T-helper 1 cell treated with Interleukin-12 subunit alpha and Interleukin-12 subunit beta and Interleukin-4 antibody, amounts not matched to agents 30 μg/mL and 1 μg/mL, for 36 hours (primary cell): ENCODE results near the gene FGD2.
A peak's percentile ranks its signal among the peaks of the same experiment; 100 is the strongest.

Experiments used
- H3K27ac Mint-ChIP-seq: one replicate; pipeline ENCODE4 v1.8.0; 2021; ENCODE audit warnings: mild to moderate bottlenecking, mixed read lengths
- H3K27me3 Mint-ChIP-seq: one replicate; pipeline ENCODE4 v1.8.0; 2021; ENCODE audit warnings: low read depth, mixed read lengths
- H3K36me3 Mint-ChIP-seq: one replicate; pipeline ENCODE4 v1.8.0; 2021; ENCODE audit warnings: low read depth, mixed read lengths
- H3K4me1 Mint-ChIP-seq: one replicate; pipeline ENCODE4 v1.8.0; 2021; ENCODE audit warnings: low read depth, mixed read lengths
- H3K4me3 Mint-ChIP-seq: one replicate; pipeline ENCODE4 v1.8.0; 2021; ENCODE audit warnings: mild to moderate bottlenecking, moderate library complexity, mixed read lengths
- H3K9me3 Mint-ChIP-seq: one replicate; pipeline ENCODE4 v1.8.0; 2021; ENCODE audit warnings: mixed read lengths

Gene FGD2

GRCh38 chr6:37013516-37014491 is 8.3 kb downstream of the FGD2 start:
- H3K36me3 Mint-ChIP-seq, result no peaks in the 10 kb centered on the region
- no peaks in the 10 kb centered on the region for H3K9me3 Mint-ChIP-seq
- H3K4me1 Mint-ChIP-seq, result peaks cover 11% of the 10 kb centered on the region
- no peaks in the 10 kb centered on the region for H3K27me3 Mint-ChIP-seq
- H3K27ac Mint-ChIP-seq, result peak overlapping the region; percentile 26
- no peak overlapping the region for H3K4me3 Mint-ChIP-seq

GRCh38 chr6:37014667-37015066 is 9.2 kb downstream of the FGD2 start:
- Mint-ChIP-seq H3K27me3 (no peaks in the 10 kb centered on the region), H3K4me3 (no peak overlapping the region), H3K36me3 (no peaks in the 10 kb centered on the region), H3K9me3 (no peaks in the 10 kb centered on the region), H3K4me1 (peaks cover 20% of the 10 kb centered on the region), H3K27ac (no peak overlapping the region)

- no peak overlapping the region for H3K27ac Mint-ChIP-seq
- H3K27me3 Mint-ChIP-seq, result no peaks in the 10 kb centered on the region
- H3K9me3 Mint-ChIP-seq, result no peaks in the 10 kb centered on the region
- H3K4me1 Mint-ChIP-seq, result peaks cover 24% of the 10 kb centered on the region
- no peaks in the 10 kb centered on the region for H3K36me3 Mint-ChIP-seq
- H3K4me3 Mint-ChIP-seq, result no peak overlapping the region
Observed at GRCh38 chr6:37015532-37015931, 10.1 kb downstream of the FGD2 start.

- Mint-ChIP-seq H3K27me3 (no peaks in the 10 kb centered on the region), H3K4me3 (no peak overlapping the region), H3K9me3 (no peaks in the 10 kb centered on the region), H3K36me3 (no peaks in the 10 kb centered on the region), H3K27ac (no peak overlapping the region), H3K4me1 (peaks cover 36% of the 10 kb centered on the region)
Observed at GRCh38 chr6:37016995-37017394, 11.5 kb downstream of the FGD2 start.

GRCh38 chr6:37017606-37018197 is 12.2 kb downstream of the FGD2 start:
- Mint-ChIP-seq H3K4me3 (peak overlapping the region; percentile 54), H3K36me3 (no peaks in the 10 kb centered on the region), H3K27ac (peak overlapping the region; percentile 67), H3K4me1 (peaks cover 42% of the 10 kb centered on the region), H3K9me3 (no peaks in the 10 kb centered on the region), H3K27me3 (no peaks in the 10 kb centered on the region)

- Mint-ChIP-seq H3K36me3 (peaks cover 2% of the 10 kb centered on the region), H3K4me1 (peaks cover 49% of the 10 kb centered on the region), H3K27me3 (no peaks in the 10 kb centered on the region), H3K27ac (peak overlapping the region; percentile 78), H3K9me3 (no peaks in the 10 kb centered on the region), H3K4me3 (peak overlapping the region; percentile 54)
Observed at GRCh38 chr6:37018198-37019064, 13.0 kb downstream of the FGD2 start.

- H3K27ac Mint-ChIP-seq, result peak overlapping the region; percentile 78
Observed at GRCh38 chr6:37019065-37019450, 13.6 kb downstream of the FGD2 start.

GRCh38 chr6:37020381-37020780 is 14.9 kb downstream of the FGD2 start:
- H3K9me3 Mint-ChIP-seq, result no peaks in the 10 kb centered on the region
- H3K4me3 Mint-ChIP-seq, result no peak overlapping the region
- H3K27me3 Mint-ChIP-seq, result no peaks in the 10 kb centered on the region
- no peak overlapping the region for H3K27ac Mint-ChIP-seq
- H3K4me1 Mint-ChIP-seq, result peaks cover 61% of the 10 kb centered on the region
- H3K36me3 Mint-ChIP-seq, result peaks cover 2% of the 10 kb centered on the region

More at GRCh38 chr6:37019065-37019450, 13.6 kb downstream of the FGD2 start:
- Mint-ChIP-seq H3K27me3 (no peaks in the 10 kb centered on the region), H3K36me3 (peaks cover 2% of the 10 kb centered on the region), H3K9me3 (no peaks in the 10 kb centered on the region), H3K4me1 (peaks cover 55% of the 10 kb centered on the region), H3K4me3 (no peak overlapping the region)

GRCh38 chr6:37020812-37021211 is 15.4 kb downstream of the FGD2 start:
- Mint-ChIP-seq H3K4me3 (no peak overlapping the region), H3K4me1 (peaks cover 65% of the 10 kb centered on the region), H3K36me3 (peaks cover 2% of the 10 kb centered on the region), H3K9me3 (no peaks in the 10 kb centered on the region), H3K27me3 (no peaks in the 10 kb centered on the region), H3K27ac (peak overlapping the region; percentile 16)

GRCh38 chr6:37021356-37022129 is 16.1 kb downstream of the FGD2 start:
- Mint-ChIP-seq H3K27ac (peak overlapping the region; percentile 86), H3K36me3 (peaks cover 2% of the 10 kb centered on the region), H3K4me3 (no peak overlapping the region), H3K4me1 (peaks cover 69% of the 10 kb centered on the region), H3K27me3 (no peaks in the 10 kb centered on the region), H3K9me3 (no peaks in the 10 kb centered on the region)

GRCh38 chr6:37022135-37022863 is 16.8 kb downstream of the FGD2 start:
- Mint-ChIP-seq H3K27me3 (no peaks in the 10 kb centered on the region), H3K4me3 (peak overlapping the region; percentile 33), H3K9me3 (no peaks in the 10 kb centered on the region), H3K4me1 (peaks cover 71% of the 10 kb centered on the region), H3K27ac (peak overlapping the region; percentile 86), H3K36me3 (peaks cover 2% of the 10 kb centered on the region)

- Mint-ChIP-seq H3K27ac (peak overlapping the region; percentile 79), H3K27me3 (no peaks in the 10 kb centered on the region), H3K9me3 (no peaks in the 10 kb centered on the region), H3K4me3 (no peak overlapping the region), H3K4me1 (peaks cover 65% of the 10 kb centered on the region), H3K36me3 (peaks cover 4% of the 10 kb centered on the region)
Observed at GRCh38 chr6:37024656-37025337, 19.3 kb downstream of the FGD2 start.
